Fibroblast of villous mesenchyme (primary cell): ENCODE measurements around the gene MSI2. TPM values are rescaled to one million over a fixed set of nuclear protein-coding genes. Genes with fewer than 3 reads are reported as not detected.

Source experiments
- DNase-seq: peaks from one replicate; pipeline ENCODE4 v3.0.0-alpha.2; 2010; ENCODE audit warnings: low read depth
- H3K4me3 ChIP-seq: 2 replicates; pipeline ENCODE4 v1.5.1; 2011; ENCODE audit warnings: low read depth, mild to moderate bottlenecking, low read length
- CTCF ChIP-seq: IDR thresholded peaks from 2 replicates; pipeline ENCODE4 v1.5.1; 2012; ENCODE audit warnings: low read depth, mild to moderate bottlenecking, low read length; ENCODE audit not compliant: insufficient read depth
- total RNA-seq: library from RNA; depleted of rRNA; stranded (reverse); fragments of >200 nt; gene quantifications from 2 replicates; pipeline ENCODE4 v1.2.3, GENCODE V29; 2012

The MSI2 gene
- total RNA-seq, 1 donor, result 50.1 TPM

- H3K4me3 ChIP-seq, result no peak overlapping the region
- DNase-seq, result no peak
- TF ChIP-seq CTCF, result no peak
Observed at GRCh38 chr17:57684711-57685498, 428.6 kb downstream of the MSI2 start.

- no peak for TF ChIP-seq CTCF
- no peak for DNase-seq
- H3K4me3 ChIP-seq, result no peak overlapping the region
Observed at GRCh38 chr17:57685499-57686132, 429.3 kb downstream of the MSI2 start.

GRCh38 chr17:57687642-57688041, 431.3 kb downstream of the MSI2 start:
- no peak for DNase-seq
- no peak overlapping the region for H3K4me3 ChIP-seq
- no peak for TF ChIP-seq CTCF

GRCh38 chr17:57689254-57689653, 432.9 kb downstream of the MSI2 start:
- TF ChIP-seq CTCF, result no peak
- H3K4me3 ChIP-seq, result no peak overlapping the region
- no peak for DNase-seq

- H3K4me3 ChIP-seq, result no peak overlapping the region
- DNase-seq, result no peak
- no peak for TF ChIP-seq CTCF
Observed at GRCh38 chr17:57691939-57692338, 435.6 kb downstream of the MSI2 start.

GRCh38 chr17:57692770-57693169, 436.4 kb downstream of the MSI2 start:
- no peak overlapping the region for H3K4me3 ChIP-seq
- no peak for DNase-seq
- no peak for TF ChIP-seq CTCF
